GM12878 (cell line): ENCODE measurements around the gene FXYD6. TPM values are rescaled to one million over a fixed set of nuclear protein-coding genes. Genes with fewer than 3 reads are reported as not detected.

Experiments
- ATAC-seq: fragments of 200-7000 bp; cut with Tn5 transposase; 3 replicates; pipeline ENCODE4 v1.9.1; 2020; ENCODE audit warnings: mild to moderate bottlenecking, moderate library complexity
- BruUV-seq: library from RNA; stranded (reverse); fragments of 400-500 nt; replicated peaks from 2 replicates; lab custom pipeline; 2021; lab: Mats Ljungman, UMichigan
- CTCF ChIA-PET: fragments of 300-600 bp; sonication (Branson Sonifier 250); formaldehyde crosslinking; extraction: SDS; loops from one replicate; lab custom pipeline; 2021; ENCODE audit warnings: inconsistent platforms; lab: Yijun Ruan, JAX
- POLR2A ChIA-PET: fragments of 350-600 bp; formaldehyde crosslinking; extraction: SDS; loops from one replicate; lab custom pipeline; 2021; ENCODE audit warnings: inconsistent platforms; lab: Charles Lee
- RAD21 ChIA-PET: fragments of 300-600 bp; sonication (Branson Sonifier 250); formaldehyde crosslinking; loops from one replicate; lab custom pipeline; 2023; ENCODE audit warnings: antibody characterized with exemption; ENCODE audit not compliant: unreplicated experiment; lab: Charles Lee
- SMC1A ChIA-PET: fragments of 300-600 bp; sonication (Branson Sonifier 250); formaldehyde crosslinking; loops from one replicate; lab custom pipeline; 2023; ENCODE audit not compliant: unreplicated experiment, uncharacterized antibody; lab: Charles Lee
- DNase-seq: peaks from one replicate; pipeline ENCODE4 v3.0.0-alpha.2; 2011; ENCODE audit warnings: low read depth, low spot score
- FAIRE-seq: peaks from 3 replicates; lab custom pipeline; 2011; peaks lifted over from hg19 to GRCh38; lab: Jason Lieb, UNC
- H2AFZ ChIP-seq: 2 replicates; pipeline ENCODE4 v1.6.0; 2011; ENCODE audit warnings: low read depth, low read length, control low read depth; ENCODE audit not compliant: control insufficient read depth
- H3K27ac ChIP-seq: 2 replicates; pipeline ENCODE4 v1.5.1; 2011; ENCODE audit warnings: control low read depth; ENCODE audit not compliant: control insufficient read depth, insufficient read depth
- H3K27me3 ChIP-seq, 2 experiments: replicated peaks in 1 of 2; 2 replicates each; pipeline versions ENCODE4 v1.6.0 to v1.6.1; 2011; ENCODE audit warnings: low read length in 1 of 2; ENCODE audit not compliant: control insufficient read depth in 2 of 2, insufficient read depth in 2 of 2
- H3K36me3 ChIP-seq, 2 experiments: 2 replicates each; pipeline ENCODE4 v1.5.1; 2011; ENCODE audit warnings: low read length in 1 of 2; ENCODE audit not compliant: control insufficient read depth in 2 of 2, insufficient read depth in 2 of 2
- H3K4me1 ChIP-seq: 2 replicates; pipeline ENCODE4 v1.6.1; 2011; ENCODE audit warnings: mild to moderate bottlenecking, low read length, moderate library complexity, mixed read lengths; ENCODE audit not compliant: control insufficient read depth, insufficient read depth
- H3K4me2 ChIP-seq: 2 replicates; pipeline ENCODE4 v1.6.0; 2011; ENCODE audit warnings: control low read depth; ENCODE audit not compliant: control insufficient read depth, insufficient read depth
- H3K4me3 ChIP-seq: fragments of 200-600 bp; sonication (generic); 2 replicates; pipeline ENCODE4 v1.5.1; 2016
- H3K79me2 ChIP-seq: 2 replicates; pipeline ENCODE4 v1.6.0; 2011; ENCODE audit warnings: low read length; ENCODE audit not compliant: control insufficient read depth, insufficient read depth
- H3K9ac ChIP-seq: 2 replicates; pipeline ENCODE4 v1.8.0; 2011; ENCODE audit warnings: low read length, control low read depth, mixed read lengths; ENCODE audit not compliant: control insufficient read depth, insufficient read depth
- H3K9me3 ChIP-seq: replicated peaks from 3 replicates; pipeline ENCODE4 v1.5.1; 2011; ENCODE audit warnings: mild to moderate bottlenecking, low read length; ENCODE audit not compliant: control insufficient read depth, insufficient read depth
- H4K20me1 ChIP-seq: 2 replicates; pipeline ENCODE4 v1.6.0; 2011; ENCODE audit not compliant: control insufficient read depth, insufficient read depth
- CHD2 ChIP-seq: IDR thresholded peaks from 2 replicates; pipeline ENCODE4 v1.6.1; 2011; ENCODE audit warnings: low read depth, low read length, improper control_type of control experiment, borderline replicate concordance
- CREB1 ChIP-seq: IDR thresholded peaks from 2 replicates; pipeline ENCODE4 v1.6.1; 2012; ENCODE audit warnings: low read depth, mild to moderate bottlenecking, inconsistent platforms
- CTCF ChIP-seq, 3 experiments: IDR thresholded peaks in 2 of 3; conservative IDR thresholded peaks in 1 of 3; 2 replicates each; pipeline ENCODE4 v1.5.1; 2011; ENCODE audit warnings: low read depth in 3 of 3, low read length in 3 of 3, mild to moderate bottlenecking in 3 of 3, control low read depth in 2 of 3, moderate library complexity in 2 of 3, inconsistent platforms in 1 of 3, mixed read lengths in 1 of 3; ENCODE audit not compliant: control insufficient read depth in 2 of 3, insufficient read depth in 1 of 3; ENCODE audit errors: extremely low read depth in 1 of 3
- HSF1 ChIP-seq: fragments of 150-350 bp; IDR thresholded peaks from 2 replicates; pipeline ENCODE4 v1.6.1; 2014; ENCODE audit warnings: mild to moderate bottlenecking, low read depth, low read length
- IKZF2 ChIP-seq, 2 experiments: fragments of 450-650 bp; IDR thresholded peaks; 2 replicates each; pipeline ENCODE4 v1.6.1; 2017; ENCODE audit warnings: mild to moderate bottlenecking in 2 of 2, moderate library complexity in 2 of 2
- IRF3 ChIP-seq: fragments of 450-650 bp; IDR thresholded peaks from 2 replicates; pipeline ENCODE4 v1.6.1; 2014; ENCODE audit warnings: mild to moderate bottlenecking
- JUNB ChIP-seq: IDR thresholded peaks from 2 replicates; pipeline ENCODE4 v1.6.1; 2016; ENCODE audit warnings: antibody characterized with exemption, mild to moderate bottlenecking
- NKRF ChIP-seq: fragments of 450-650 bp; conservative IDR thresholded peaks from 2 replicates; pipeline ENCODE4 v1.6.1; 2017; ENCODE audit warnings: mild to moderate bottlenecking, moderate library complexity
- RFX5 ChIP-seq: IDR thresholded peaks from 2 replicates; pipeline ENCODE4 v1.6.1; 2011; ENCODE audit warnings: low read depth, low read length, improper control_type of control experiment
- RUNX3 ChIP-seq: IDR thresholded peaks from 2 replicates; pipeline ENCODE4 v1.6.1; 2012; ENCODE audit warnings: low read length, inconsistent platforms
- TAF1 ChIP-seq: IDR thresholded peaks from 2 replicates; pipeline ENCODE4 v1.6.1; 2011; ENCODE audit warnings: mild to moderate bottlenecking, low read depth, low read length, borderline replicate concordance
- TCF12 ChIP-seq: IDR thresholded peaks from 2 replicates; pipeline ENCODE4 v1.6.1; 2011; ENCODE audit warnings: low read depth, mild to moderate bottlenecking, low read length
- TCF7 ChIP-seq: IDR thresholded peaks from 2 replicates; pipeline ENCODE4 v1.6.1; 2014; ENCODE audit warnings: antibody characterized with exemption, borderline replicate concordance
- USF1 ChIP-seq: IDR thresholded peaks from 2 replicates; pipeline ENCODE4 v1.6.1; 2011; ENCODE audit warnings: borderline replicate concordance, low read depth, mild to moderate bottlenecking, moderate library complexity, mixed read lengths, low read length; ENCODE audit not compliant: insufficient read depth; ENCODE audit errors: extremely low read length
- ZNF24 ChIP-seq: fragments of 450-650 bp; IDR thresholded peaks from 2 replicates; pipeline ENCODE4 v1.6.1; 2017; ENCODE audit warnings: antibody characterized with exemption, mild to moderate bottlenecking
- ZSCAN29 ChIP-seq: fragments of 450-650 bp; IDR thresholded peaks from 2 replicates; pipeline ENCODE4 v1.6.1; 2017; ENCODE audit warnings: mild to moderate bottlenecking, moderate library complexity
- WGBS: methylation state at CpG from one replicate; pipeline ENCODE4 v1.1.6; 2016; ENCODE audit warnings: low lambda C conversion rate; ENCODE audit not compliant: insufficient replicate concordance, insufficient coverage; ENCODE audit errors: missing lambda C conversion rate; 5-methylcytosine and 5-hydroxymethylcytosine counted together
- in situ Hi-C: fragments of 300-500 bp; cut with MboI; formaldehyde crosslinking; loops from 9 replicates; pipeline ENCODE4 v1.14.3; 2018; ENCODE audit warnings: mixed read lengths
- intact Hi-C: fragments of 100-400 bp; cut with micrococcal nuclease; formaldehyde crosslinking; loops from one replicate; pipeline ENCODE4 v1.14.2; 2022; ENCODE audit not compliant: unreplicated experiment
- polyA plus RNA-seq, 11 experiments: library from polyadenylated mRNA; depleted of rRNA in 4 of 11; unstranded in 6 of 11; stranded (reverse) in 5 of 11; fragments of >200 nt; fragmentation: Nextera tagmentation in 4 of 11; fragmentation: Illumina TruSeq in 1 of 11; extraction: Ambion mirVana in 4 of 11; extraction: Trizol in 1 of 11; gene quantifications; 1 replicate in 1 of 11; 2 replicates in 10 of 11; pipeline versions ENCODE4 v1.2.1 to v1.2.3, GENCODE V29; 2011 to 2016; ENCODE audit warnings: inconsistent platforms in 2 of 11, missing spikeins in 2 of 11, low read depth in 1 of 11
- total RNA-seq, 4 experiments: library from RNA; depleted of rRNA in 3 of 4; stranded (reverse); fragments of >200 nt in 3 of 4; fragmentation: Illumina TruSeq in 1 of 4; extraction: Trizol in 1 of 4; gene quantifications; 2 replicates each; pipeline versions ENCODE4 v1.2.1 to v1.2.3, GENCODE V29; 2013 to 2021

Gene FXYD6
- total and polyA plus RNA-seq, 10 of the 15 experiments (the other 5 are each of a cell fraction or from before 2014, with no cell fraction given) = 0.09 to 2.0 (median 0.23) TPM; not detected in 2

GRCh38 chr11:117872420-117872961 lies 4.0 kb downstream of the FXYD6 start (continued):
- TF ChIP-seq USF1 = no peak
- TF ChIP-seq, all 136 proteins: peak for 0

GRCh38 chr11:117871784-117872183 lies 4.7 kb downstream of the FXYD6 start:
- SMC1A ChIA-PET = interaction anchor here (1.4 kb wide), 1 partner anchor 10 kb away, joined by 3 read pairs; no protein-coding TSS in a partner anchor
- FAIRE-seq = no peak
- CTCF ChIA-PET = interaction anchor here (1.7 kb wide), 1 partner anchor 20 kb away, joined by 5 read pairs; no protein-coding TSS in a partner anchor
- TF ChIP-seq JUNB (no peak), ZNF24 (no peak), RUNX3 (no peak), TAF1 (no peak), HSF1 (no peak), RFX5 (no peak), CREB1 (no peak), CHD2 (no peak), ZSCAN29 (no peak), IKZF2 (IDR thresholded peaks at IDR 0.05) (no peak), IRF3 (no peak), TCF12 (no peak), NKRF (no peak), TCF7 (no peak), CTCF (IDR thresholded peaks at IDR 0.05 in 2 of 3, conservative IDR thresholded peaks at IDR 0.05 in 1 of 3; ENCODE audit: control insufficient read depth in 2 of 3, extremely low read depth in 1 of 3, insufficient read depth in 1 of 3, low read depth in 3 of 3, low read length in 3 of 3) (no peak)
- POLR2A ChIA-PET = no interaction called here
- BruUV-seq = no TSS peak
- Histone ChIP-seq H3K27me3 (peaks cover 10% of the 10 kb centered on the region in 2 experiments), H3K27ac (no peak overlapping the region), H3K4me1 (no peaks in the 10 kb centered on the region), H4K20me1 (no peaks in the 10 kb centered on the region), H3K4me3 (no peak overlapping the region), H3K36me3 (no peaks in the 10 kb centered on the region), H3K79me2 (no peaks in the 10 kb centered on the region), H2AFZ (no peak overlapping the region), H3K9me3 (no peaks in the 10 kb centered on the region), H3K9ac (no peak overlapping the region), H3K4me2 (no peak overlapping the region)
- in situ Hi-C loops = no loop called here
- 16% methylated on average over 5 of the region's 5 CpGs for WGBS
- RAD21 ChIA-PET = no interaction called here
- intact Hi-C loops = no loop called here
- ATAC-seq = no peak
- DNase-seq = no peak
